ENCODE results near the gene SHBG. TPM values are rescaled to one million over a fixed set of nuclear protein-coding genes. Genes with fewer than 3 reads are reported as not detected.

SHBG gene
- total and polyA plus RNA-seq, 2 of the 4 experiments (the other 2 are of a cell fraction): 0.36 to 0.38 TPM

DNA sequence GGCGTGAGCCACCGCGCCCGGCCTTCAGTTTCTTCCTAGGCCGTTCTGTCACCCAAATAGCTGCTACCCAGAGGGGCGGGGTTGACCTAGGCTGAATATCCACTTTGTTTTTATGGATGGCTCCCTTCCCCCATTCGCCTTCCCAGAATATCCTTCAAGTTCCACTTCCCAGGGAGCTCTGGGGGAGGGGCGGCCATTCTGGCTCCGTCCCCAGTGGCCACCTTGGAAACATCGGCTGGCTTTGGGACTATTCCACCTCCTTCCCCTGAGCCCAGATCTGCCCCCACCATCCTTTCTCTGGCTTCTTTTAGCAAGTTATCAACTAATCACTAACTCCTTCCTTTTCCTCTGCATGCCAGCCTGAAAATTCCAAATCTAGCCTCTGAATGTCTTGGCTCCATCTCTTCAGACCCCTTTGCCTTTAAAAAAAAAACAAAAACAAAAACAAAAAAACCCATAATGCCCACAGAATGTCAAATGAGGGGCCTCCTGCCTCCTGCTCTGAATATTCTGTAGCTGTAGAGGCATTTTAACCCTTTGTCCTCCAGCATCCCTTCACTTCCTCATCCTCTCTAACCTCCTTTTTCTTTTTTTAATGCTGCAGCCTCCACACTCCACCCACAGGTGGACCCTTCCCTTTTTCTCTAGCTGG is 27.1 kb downstream of the SHBG start:
- H3K4me3 ChIP-seq (ENCODE audit: insufficient read depth, low read depth, low read length): no peak overlapping the region
- H2BK15ac ChIP-seq (ENCODE audit: low read depth, low read length): no peak overlapping the region
- no peak overlapping the region for H4K91ac ChIP-seq (ENCODE audit: insufficient read depth, low read depth, low read length)
- BruUV-seq (replicated peaks): no TSS peak
- H3K9me3 ChIP-seq (ENCODE audit: control insufficient read depth, insufficient read depth, low read length): no peaks in the 10 kb centered on the region; the same call in 1 of the 2 replicates
- H3K23ac ChIP-seq (ENCODE audit: low read depth, low read length): no peak overlapping the region
- H2AK9ac ChIP-seq (replicated peaks; ENCODE audit: low read depth, low read length, poor library complexity): no peak overlapping the region
- no peak overlapping the region for H2AK5ac ChIP-seq (ENCODE audit: low read depth, low read length)
- H3K9me1 ChIP-seq (ENCODE audit: insufficient read depth, low read length): no peaks in the 10 kb centered on the region
- no peaks in the 10 kb centered on the region; the same call in 1 of the 2 replicates for H3K4me1 ChIP-seq (ENCODE audit: control insufficient read depth, insufficient read depth, low read length)
- no peaks in the 10 kb centered on the region; the same call in none of the 2 replicates for H4K20me1 ChIP-seq (ENCODE audit: insufficient read depth, low read length)
- H4K5ac ChIP-seq (ENCODE audit: low read depth, low read length): no peak overlapping the region
- H4K8ac ChIP-seq (ENCODE audit: low read depth in 2 of 2, low read length in 2 of 2): no peak overlapping the region
- peaks cover 34% of the 10 kb centered on the region for H3K27me3 ChIP-seq (ENCODE audit: control insufficient read depth, insufficient read depth, low read length)
- no peak overlapping the region for H3K4ac ChIP-seq (ENCODE audit: low read depth, low read length)
- no peak for TF ChIP-seq CTCF (conservative IDR thresholded peaks at IDR 0.05; ENCODE audit: low read depth, low read length)
- no peak for TF ChIP-seq RFX5 (IDR thresholded peaks at IDR 0.05; ENCODE audit: low read depth, low read length)
- no peak for TF ChIP-seq SMC3 (IDR thresholded peaks at IDR 0.05; ENCODE audit: low read depth, low read length)
- no peak for TF ChIP-seq BHLHE40 (IDR thresholded peaks at IDR 0.05; ENCODE audit: low read depth, low read length)
- TF ChIP-seq, protein P1, sequence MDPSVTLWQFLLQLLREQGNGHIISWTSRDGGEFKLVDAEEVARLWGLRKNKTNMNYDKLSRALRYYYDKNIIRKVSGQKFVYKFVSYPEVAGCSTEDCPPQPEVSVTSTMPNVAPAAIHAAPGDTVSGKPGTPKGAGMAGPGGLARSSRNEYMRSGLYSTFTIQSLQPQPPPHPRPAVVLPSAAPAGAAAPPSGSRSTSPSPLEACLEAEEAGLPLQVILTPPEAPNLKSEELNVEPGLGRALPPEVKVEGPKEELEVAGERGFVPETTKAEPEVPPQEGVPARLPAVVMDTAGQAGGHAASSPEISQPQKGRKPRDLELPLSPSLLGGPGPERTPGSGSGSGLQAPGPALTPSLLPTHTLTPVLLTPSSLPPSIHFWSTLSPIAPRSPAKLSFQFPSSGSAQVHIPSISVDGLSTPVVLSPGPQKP (IDR thresholded peaks at IDR 0.05; ENCODE audit: borderline replicate concordance, low read depth, low read length): no peak
- TF ChIP-seq NFE2L2 (IDR thresholded peaks at IDR 0.05; ENCODE audit: low read depth, low read length): no peak
- TF ChIP-seq, protein P2, sequence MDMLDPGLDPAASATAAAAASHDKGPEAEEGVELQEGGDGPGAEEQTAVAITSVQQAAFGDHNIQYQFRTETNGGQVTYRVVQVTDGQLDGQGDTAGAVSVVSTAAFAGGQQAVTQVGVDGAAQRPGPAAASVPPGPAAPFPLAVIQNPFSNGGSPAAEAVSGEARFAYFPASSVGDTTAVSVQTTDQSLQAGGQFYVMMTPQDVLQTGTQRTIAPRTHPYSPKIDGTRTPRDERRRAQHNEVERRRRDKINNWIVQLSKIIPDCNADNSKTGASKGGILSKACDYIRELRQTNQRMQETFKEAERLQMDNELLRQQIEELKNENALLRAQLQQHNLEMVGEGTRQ (IDR thresholded peaks at IDR 0.05; ENCODE audit: low read depth, low read length): no peak
- TF ChIP-seq MAFK (IDR thresholded peaks at IDR 0.05; ENCODE audit: low read depth, low read length): no peak
- no peak for TF ChIP-seq POLR2A (IDR thresholded peaks at IDR 0.05; ENCODE audit: low read depth, low read length)
- no peak for TF ChIP-seq CEBPB (IDR thresholded peaks at IDR 0.05; ENCODE audit: low read depth, low read length)
- TF ChIP-seq MAZ (IDR thresholded peaks at IDR 0.05; ENCODE audit: borderline replicate concordance, low read depth, low read length): no peak
- TF ChIP-seq MXI1 (IDR thresholded peaks at IDR 0.05; ENCODE audit: borderline replicate concordance, low read depth, low read length): no peak
- TF ChIP-seq RCOR1 (IDR thresholded peaks at IDR 0.05; ENCODE audit: insufficient replicate concordance, low read length): no peak
- no peak for TF ChIP-seq FOS (IDR thresholded peaks at IDR 0.05; ENCODE audit: low read depth, low read length)
- TF ChIP-seq RAD21 (IDR thresholded peaks at IDR 0.05; ENCODE audit: low read length): no peak
- no peak for TF ChIP-seq CHD1 (IDR thresholded peaks at IDR 0.05; ENCODE audit: low read depth, low read length)
- POLR2A ChIA-PET (ENCODE audit: unreplicated experiment): no interaction called here
- no peak overlapping the region for H2AFZ ChIP-seq (replicated peaks; ENCODE audit: low read length, poor library complexity)
- intact Hi-C loops (cut with micrococcal nuclease): no loop called here
- no peak overlapping the region for H3K18ac ChIP-seq (ENCODE audit: low read depth, low read length)
- CTCF ChIA-PET: no interaction called here
- in situ Hi-C loops (cut with MboI; ENCODE audit: low sequenced_read_pairs): no loop called here
- H2BK20ac ChIP-seq (ENCODE audit: low read depth, low read length): no peak overlapping the region
- H3K27ac ChIP-seq (ENCODE audit: insufficient read depth, low read length): no peak overlapping the region
- H3K79me1 ChIP-seq (ENCODE audit: low read depth in 1 of 2, low read length in 2 of 2): no peaks in the 10 kb centered on the region
- no peaks in the 10 kb centered on the region for H3K36me3 ChIP-seq (ENCODE audit: control insufficient read depth, insufficient read depth, low read length)
- no peak overlapping the region for H3K56ac ChIP-seq (ENCODE audit: extremely low read depth, insufficient read depth, low read length)
- DNase-seq (no peak), ATAC-seq (ENCODE audit: low read depth) (no peak)
- 20% methylated on average over 8 of the region's 10 CpGs; no CpG with 5 or more reads in 1 of the 2 experiments for WGBS, 2 experiments (ENCODE audit: extremely low coverage in 2 of 2, insufficient read length in 1 of 2)
- no peak overlapping the region for H3K4me2 ChIP-seq (ENCODE audit: low read depth, low read length)
- H3K9ac ChIP-seq (ENCODE audit: low read depth, low read length): no peak overlapping the region
- H3K14ac ChIP-seq (replicated peaks; ENCODE audit: low read depth, low read length): no peak overlapping the region
- no peak overlapping the region for H2BK5ac ChIP-seq (ENCODE audit: low read depth, low read length, poor library complexity, severe bottlenecking)
- H2BK120ac ChIP-seq (ENCODE audit: low read depth, low read length): no peak overlapping the region
- dilution Hi-C loops (cut with HindIII; ENCODE audit: low sequenced_read_pairs, unreplicated experiment): no loop called here
